Bronchial smooth muscle cell (primary cell): Measurements from ENCODE around the gene ADAM19. TPM values are rescaled to one million over a fixed set of nuclear protein-coding genes. Genes with fewer than 3 reads are reported as not detected.

Source experiments
- total RNA-seq: library from RNA; depleted of rRNA; stranded (reverse); fragments of >200 nt; gene quantifications from 2 replicates; pipeline ENCODE4 v1.2.1, GENCODE V29; 2014

The ADAM19 gene, protein sequence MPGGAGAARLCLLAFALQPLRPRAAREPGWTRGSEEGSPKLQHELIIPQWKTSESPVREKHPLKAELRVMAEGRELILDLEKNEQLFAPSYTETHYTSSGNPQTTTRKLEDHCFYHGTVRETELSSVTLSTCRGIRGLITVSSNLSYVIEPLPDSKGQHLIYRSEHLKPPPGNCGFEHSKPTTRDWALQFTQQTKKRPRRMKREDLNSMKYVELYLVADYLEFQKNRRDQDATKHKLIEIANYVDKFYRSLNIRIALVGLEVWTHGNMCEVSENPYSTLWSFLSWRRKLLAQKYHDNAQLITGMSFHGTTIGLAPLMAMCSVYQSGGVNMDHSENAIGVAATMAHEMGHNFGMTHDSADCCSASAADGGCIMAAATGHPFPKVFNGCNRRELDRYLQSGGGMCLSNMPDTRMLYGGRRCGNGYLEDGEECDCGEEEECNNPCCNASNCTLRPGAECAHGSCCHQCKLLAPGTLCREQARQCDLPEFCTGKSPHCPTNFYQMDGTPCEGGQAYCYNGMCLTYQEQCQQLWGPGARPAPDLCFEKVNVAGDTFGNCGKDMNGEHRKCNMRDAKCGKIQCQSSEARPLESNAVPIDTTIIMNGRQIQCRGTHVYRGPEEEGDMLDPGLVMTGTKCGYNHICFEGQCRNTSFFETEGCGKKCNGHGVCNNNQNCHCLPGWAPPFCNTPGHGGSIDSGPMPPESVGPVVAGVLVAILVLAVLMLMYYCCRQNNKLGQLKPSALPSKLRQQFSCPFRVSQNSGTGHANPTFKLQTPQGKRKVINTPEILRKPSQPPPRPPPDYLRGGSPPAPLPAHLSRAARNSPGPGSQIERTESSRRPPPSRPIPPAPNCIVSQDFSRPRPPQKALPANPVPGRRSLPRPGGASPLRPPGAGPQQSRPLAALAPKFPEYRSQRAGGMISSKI
- 4.9 and 5.8 TPM in 2 replicates for total RNA-seq

DNA sequence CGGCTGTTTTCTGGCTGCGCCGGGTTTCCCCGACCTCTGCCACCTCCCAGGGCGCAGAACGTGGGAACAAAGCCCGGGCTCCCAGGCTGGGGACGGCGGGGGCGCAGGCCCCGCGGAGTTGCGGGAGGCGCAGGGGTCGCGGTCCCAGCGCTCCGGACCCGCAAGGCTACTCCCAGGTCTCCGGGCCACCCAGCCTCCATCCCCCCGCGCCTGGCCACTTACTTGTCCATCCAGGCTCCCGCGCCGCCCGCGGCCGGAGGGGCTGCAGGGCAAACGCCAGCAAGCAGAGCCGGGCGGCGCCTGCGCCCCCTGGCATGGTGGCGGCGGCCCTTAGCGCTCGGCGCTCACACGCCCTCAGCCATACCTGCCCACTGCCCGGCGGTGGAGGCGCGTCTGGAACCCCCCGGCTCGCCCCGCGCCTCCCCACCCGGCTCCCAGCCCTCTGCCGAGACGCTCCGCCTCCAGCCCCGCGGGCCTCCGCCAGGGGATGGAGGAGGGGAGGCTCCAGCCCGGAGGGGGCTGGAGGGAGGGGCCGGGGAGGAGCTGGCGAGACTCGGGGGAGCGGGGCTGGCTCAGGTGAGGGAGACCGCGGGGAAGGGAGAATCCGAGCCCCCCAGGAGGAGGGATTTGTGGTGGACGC lies at the start of gene ADAM19:
TSS of gene ADAM19 (minus strand) at position 395 of the 640 bp plus-strand sequence. CDS start at position 316, 79 bp downstream.

DNA sequence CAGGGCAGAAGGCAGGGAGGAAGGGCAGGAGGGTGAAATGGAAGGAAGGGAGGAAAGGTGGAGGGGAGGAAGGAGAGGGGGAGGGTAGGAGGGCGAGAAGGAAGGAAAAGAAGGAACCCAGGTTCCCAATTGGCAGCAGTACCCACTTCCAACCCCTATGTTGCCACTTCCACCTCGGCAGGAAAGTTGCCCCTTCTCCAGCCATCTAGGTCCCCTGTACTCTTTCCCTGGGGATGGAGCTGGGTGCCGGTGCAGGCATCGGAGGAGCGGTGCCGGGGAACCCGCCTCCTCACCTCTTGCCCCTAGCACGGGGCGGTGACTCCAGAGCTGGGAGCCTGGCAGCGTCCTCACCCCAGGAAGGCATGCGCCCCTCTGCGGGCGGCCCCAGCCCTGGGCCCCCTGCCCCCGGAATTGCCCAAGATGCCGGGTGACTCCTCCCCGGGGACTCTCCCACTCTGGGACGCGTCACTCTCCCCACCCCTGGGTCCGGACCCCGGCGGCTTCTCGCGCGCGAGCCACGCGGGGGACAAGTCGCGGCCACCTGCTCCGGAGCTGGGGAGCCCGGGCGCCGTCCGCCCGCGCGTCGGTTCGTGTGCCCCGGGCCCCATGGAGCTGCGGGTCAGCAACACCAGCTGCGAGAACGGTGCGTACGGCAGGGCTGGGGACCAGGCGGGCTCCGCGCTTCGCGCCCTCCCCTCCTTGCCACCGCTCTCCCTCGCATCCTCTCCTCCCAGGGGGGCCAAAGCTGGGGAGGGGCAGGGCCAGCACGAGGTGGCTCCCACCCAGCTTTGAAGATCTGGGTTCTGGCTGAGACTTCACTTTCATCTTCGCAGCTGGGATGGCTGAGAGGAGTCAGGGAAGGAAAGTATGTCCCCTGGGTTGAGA lies 115.6 kb downstream of the ADAM19 start, which contains the start of gene NIPAL4:
TSS of gene NIPAL4 (plus strand) at position 499 of the 885 bp plus-strand sequence. CDS start at position 607, 108 bp downstream.

Other genes with a start within 250 kb of the ADAM19 start
- gene NIPAL4, start 115.6 kb downstream of the ADAM19 start, total RNA-seq: not detected in 2 replicates
- 0.16 TPM in 1 of 2 replicates, not detected in the other for gene SOX30, start 76.7 kb upstream of the ADAM19 start, total RNA-seq
- not detected in 2 replicates for gene C5orf52, start 95.8 kb upstream of the ADAM19 start, total RNA-seq
- gene THG1L, start 155.6 kb upstream of the ADAM19 start, total RNA-seq: 43.0 and 56.4 TPM in 2 replicates
- 1.7 and 1.9 TPM in 2 replicates for gene LSM11, start 167.9 kb upstream of the ADAM19 start, total RNA-seq